Activated CD4-positive, alpha-beta T cell treated with anti-CD3 and anti-CD28 coated beads, Interleukin-2, amount 50 U/mL, for 1 hour (primary cell): ENCODE measurements around the gene HMCES.
"Not testable (repeated sequence)": the region's sequence is repeated elsewhere in the genome, so short reads cannot be mapped to it uniquely, and the experiment has no call there.

Experiments used
- DNase-seq: peaks from one replicate; pipeline ENCODE4 v3.0.0-alpha.2; 2020

HMCES gene

DNA sequence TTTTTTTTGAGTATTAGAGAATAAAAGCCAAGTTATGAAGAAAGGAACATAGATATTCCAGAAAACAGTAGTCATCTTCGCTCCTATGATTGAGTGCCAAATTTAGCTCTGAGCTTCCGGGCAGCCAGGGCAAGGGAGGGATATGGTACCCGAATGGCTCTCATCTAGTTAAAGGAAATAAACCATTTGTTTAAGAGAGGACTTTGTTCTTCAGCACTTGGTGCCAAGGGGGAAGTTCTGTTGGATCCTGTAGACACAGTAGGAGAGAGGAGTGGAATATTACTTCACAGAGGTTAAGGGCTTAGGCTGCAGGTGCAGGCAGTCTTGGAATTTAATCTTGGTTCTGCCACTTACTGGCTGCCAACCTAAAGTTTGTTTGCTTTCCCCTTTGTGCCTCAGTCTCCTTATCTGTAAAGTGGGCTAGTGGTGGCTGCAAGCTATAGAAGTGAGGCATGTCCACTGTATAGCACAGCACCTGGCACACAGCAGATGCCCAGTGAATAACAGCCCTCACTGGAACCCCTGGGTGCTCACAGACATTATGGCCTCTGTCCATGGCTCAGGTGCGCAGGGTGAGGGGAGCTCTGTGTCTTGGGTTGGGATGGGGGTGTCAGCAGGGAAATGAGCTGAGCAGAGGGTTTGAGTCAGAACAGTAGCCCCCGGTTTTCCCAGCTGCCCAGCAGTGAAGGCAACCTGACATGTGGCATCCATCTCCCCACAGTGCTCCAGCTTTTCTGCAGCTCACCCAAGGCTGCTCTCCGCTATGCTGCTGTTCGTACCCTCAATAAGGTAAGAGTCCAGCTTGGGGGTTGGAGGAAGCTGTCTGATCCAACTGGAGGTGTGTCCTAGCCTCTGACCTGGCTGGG is 18.8 kb upstream of the HMCES start:
- DNase-seq = no peak

GRCh38 chr3:129260606-129261005 is 18.1 kb upstream of the HMCES start:
- no peak for DNase-seq

- DNase-seq = no peak
Measured at GRCh38 chr3:129261894-129262293, 16.8 kb upstream of the HMCES start.

GRCh38 chr3:129263161-129263910 is 15.3 kb upstream of the HMCES start:
- DNase-seq = no peak

- DNase-seq = not testable (repeated sequence)
Measured at GRCh38 chr3:129264994-129265393, 13.7 kb upstream of the HMCES start.

DNA sequence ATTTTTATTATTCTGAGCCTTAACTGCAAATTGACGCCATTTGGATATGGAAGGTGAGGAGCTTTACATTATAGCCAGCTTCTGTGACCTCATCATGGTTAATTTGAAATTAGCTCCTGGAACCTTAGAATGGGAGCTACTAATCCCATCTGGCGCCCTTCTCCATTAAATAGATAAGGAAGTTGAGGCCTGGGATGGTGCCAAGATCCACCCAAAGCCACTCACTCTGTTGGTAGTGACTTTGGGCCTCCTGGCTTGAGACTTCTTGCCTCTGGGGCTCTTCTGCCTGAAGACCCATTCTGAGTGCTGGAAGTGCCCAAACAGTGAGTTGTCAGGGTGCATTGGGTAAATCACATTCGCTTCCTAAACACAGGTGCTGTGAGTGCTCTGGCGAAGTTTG is 12.0 kb upstream of the HMCES start:
- DNase-seq = no peak

- no peak for DNase-seq
Measured at GRCh38 chr3:129268396-129268795, 10.3 kb upstream of the HMCES start.

- DNase-seq = no peak
Measured at GRCh38 chr3:129271674-129272073, 7.0 kb upstream of the HMCES start.

- no peak for DNase-seq
Measured at GRCh38 chr3:129276385-129276784, 2.3 kb upstream of the HMCES start.

DNA sequence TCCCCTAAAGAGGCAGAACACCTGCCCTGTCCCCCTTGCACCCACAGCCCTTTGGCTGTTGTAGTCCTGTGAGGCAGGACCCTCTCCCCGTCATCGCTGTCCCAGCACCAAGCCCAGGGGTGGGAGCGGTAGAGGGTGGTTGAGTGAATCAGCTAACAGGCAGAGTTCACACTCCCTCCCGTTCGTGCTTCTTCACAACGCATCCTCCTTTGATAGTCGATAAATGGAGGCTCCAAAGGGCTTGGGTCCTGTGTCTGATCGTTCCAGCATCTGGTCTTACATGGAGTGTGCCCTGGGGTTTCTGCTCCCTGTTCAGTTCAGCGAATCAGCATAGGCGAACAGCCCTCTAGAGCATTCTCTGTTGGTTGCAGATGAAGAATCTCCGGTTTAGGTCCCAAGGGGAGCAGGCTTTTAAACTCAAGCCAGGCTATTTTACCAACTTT is 820 bp upstream of the HMCES start:
- no peak for DNase-seq

DNA sequence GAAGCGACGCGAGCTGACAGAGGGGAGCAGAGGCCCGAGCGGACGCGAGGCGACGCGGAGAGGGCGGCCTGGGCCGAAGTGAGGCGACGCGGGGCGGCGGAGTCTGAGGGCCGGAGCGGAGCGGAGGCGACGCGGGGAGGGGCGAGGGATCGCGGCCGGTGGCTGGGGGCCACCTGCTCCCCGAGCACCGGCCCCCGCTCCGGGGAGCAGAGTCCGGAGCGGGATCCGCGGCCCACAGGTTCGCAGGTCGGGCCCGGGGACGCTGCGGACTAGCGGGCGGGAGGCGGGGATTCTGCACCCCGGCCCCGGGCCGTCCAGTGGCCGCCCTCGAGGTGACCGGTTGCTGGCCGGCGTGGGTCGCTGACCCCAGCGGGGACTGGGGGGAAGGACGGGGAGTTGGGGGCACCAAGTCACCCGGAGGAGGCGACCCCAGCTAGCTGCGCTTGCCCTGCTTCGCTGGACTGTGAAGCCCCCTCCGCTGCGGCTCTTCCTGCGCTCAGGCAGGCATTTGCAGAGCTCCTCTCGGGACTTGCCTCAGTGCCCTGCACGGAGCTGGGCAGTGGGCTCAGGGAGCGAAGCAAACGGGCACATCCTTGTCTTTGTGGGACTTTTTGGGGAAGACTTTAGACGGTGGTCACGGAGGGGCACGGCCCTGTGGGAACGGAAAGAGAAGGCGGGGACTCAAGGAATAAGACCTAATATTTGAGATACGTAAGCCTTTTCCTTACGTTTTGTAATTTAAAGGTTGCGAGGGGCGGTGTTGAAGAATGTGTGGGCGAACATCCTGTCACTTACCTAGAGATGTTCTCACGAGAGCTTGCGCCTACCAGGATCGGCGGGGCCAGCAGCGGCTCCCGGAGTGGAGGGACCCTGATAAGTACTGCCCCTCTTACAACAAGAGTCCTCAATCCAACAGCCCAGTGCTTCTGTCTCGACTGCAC is 566 bp downstream of the HMCES start:
- DNase-seq = peak; percentile 32

DNA sequence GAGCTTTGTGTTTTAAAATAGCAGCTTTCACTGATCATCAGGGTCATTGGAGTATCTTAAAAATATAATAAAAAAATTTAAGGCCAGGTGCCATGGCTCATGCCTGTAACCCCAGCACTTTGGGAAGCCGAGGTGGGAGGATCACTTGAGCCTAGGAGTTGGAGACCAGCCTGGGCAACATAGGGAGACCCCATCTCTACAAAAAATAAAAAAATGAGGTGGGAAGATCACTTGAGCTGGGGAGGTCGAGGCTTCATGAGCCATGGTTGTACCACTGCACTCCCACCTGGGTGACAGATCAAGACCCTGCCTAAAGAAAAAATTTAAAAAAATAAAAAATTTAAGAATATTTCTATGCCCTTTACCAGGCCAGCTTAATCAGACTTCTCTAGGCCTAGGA is 1.5 kb downstream of the HMCES start:
- DNase-seq = no peak

- no peak for DNase-seq
Measured at GRCh38 chr3:129281726-129282125, 3.1 kb downstream of the HMCES start.

DNA sequence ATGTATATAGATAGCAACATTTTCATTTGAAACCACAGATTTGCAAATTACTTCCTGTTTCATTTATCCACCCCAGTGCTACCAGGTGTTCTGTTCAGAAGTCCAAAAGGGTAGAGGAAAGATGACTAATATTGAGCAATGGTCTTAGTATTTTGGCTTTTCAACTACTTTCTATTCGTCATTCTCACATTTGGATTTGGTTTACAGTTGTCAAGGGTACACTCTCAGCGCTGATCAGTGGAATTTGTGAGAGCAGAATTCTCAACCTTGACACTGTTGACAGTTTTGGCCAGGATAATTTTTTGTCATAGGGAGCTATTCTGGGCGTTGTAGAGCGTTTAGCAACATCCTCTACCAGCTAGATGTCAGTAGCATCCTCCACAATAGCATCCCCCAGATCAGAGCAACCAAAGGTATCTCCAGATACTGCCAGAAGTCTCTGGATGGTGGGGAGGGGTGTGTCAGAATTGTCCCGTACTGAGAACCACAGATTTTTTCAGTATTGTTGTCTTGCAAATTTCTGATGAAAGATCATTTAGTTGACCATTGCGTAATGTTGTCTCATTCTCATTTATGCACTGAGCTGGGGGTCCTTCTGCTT is 4.2 kb downstream of the HMCES start:
- no peak for DNase-seq

- no peak for DNase-seq
Measured at GRCh38 chr3:129286081-129286480, 7.4 kb downstream of the HMCES start.

- no peak for DNase-seq
Measured at GRCh38 chr3:129288446-129288845, 9.8 kb downstream of the HMCES start.

- no peak for DNase-seq
Measured at GRCh38 chr3:129289201-129289921, 10.7 kb downstream of the HMCES start.

- DNase-seq = no peak
Measured at GRCh38 chr3:129291236-129291886, 12.7 kb downstream of the HMCES start.

DNA sequence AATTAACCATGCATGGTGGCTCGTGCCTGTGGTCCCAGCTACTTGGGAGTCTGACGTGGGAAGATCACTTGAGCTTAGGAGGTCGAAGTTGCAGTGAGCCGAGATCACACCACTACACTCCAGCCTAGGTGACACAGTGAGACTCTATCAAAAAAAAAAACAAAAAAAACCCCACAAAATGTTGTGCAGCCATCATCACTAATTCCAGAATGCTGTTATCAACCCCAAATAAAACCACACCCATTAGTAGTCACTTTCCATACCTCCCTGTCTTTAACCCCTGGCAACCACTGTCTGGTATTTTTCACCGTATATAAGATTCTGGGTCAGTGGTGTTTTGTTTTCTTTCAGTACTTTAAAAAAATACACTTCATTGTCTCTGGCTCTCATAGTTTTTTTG is 16.6 kb downstream of the HMCES start:
- no peak for DNase-seq

DNA sequence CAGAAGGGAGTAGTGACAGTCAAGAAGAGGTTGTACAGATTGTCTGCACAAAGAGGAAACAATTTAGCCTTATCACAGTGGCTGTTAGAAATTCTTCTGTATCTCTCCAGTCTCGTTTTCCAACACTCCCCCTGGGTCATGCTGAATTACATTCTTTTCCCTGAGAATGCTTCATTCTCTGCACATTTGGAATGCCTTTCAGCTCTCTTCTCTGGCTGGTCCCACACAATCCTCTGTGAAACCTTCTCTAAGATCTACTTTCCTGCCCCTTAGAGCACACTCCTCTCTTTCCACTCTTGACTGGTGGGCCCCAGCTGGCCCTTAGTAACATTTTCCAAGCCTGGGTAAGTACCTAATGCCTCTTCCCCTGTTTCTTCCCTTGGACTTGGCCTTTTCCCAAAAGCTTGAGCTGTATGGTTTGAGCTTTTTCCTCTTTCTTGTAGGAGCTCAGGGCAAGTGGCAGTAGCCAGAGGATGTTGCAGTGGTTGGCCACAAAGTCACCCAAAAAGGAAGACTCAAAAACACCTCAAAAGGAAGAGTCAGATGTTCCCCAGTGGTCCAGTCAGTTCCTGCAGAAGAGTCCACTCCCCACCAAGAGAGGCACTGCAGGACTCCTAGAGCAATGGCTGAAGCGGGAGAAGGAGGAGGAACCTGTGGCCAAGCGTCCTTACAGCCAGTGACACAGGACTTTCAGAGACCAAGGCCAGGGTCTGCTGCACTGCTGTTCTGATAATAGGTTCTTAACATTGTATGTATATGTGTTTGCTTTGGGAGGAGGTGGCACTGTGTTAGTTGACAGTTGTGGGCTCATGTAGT is 25.7 kb downstream of the HMCES start:
- DNase-seq = no peak

GRCh38 chr3:129304962-129305222 is 26.2 kb downstream of the HMCES start:
- DNase-seq = no peak
